ENCODE measurements around the gene HEBP2.

Gene HEBP2

DNA sequence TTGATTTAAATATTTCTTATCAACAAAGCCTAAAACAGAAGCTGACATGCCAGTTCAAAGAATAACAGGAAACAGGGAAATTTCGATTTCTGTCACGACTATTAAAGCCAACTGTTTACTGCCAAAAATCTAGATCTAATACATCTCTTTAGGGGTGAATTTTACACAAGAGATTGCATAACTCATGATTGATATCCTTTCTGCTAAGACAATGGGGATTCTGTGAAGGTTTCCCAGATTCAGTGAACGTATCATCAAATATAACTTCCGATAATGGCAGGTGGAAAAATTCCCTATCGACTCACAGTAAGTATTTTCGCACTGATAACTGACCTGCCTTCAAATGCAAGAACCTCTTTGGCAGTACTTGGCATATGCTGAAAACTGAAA is 52.4 kb downstream of the HEBP2 start:
- Histone ChIP-seq H3K36me3 (ENCODE audit: control insufficient read depth in 1 of 2, insufficient read depth in 2 of 2, low read depth in 1 of 2, low read length in 2 of 2) (peaks cover 0 to 6% of the 10 kb centered on the region in 2 experiments), H3K23ac (ENCODE audit: low read length in 2 of 2) (no peak overlapping the region), H2AFZ (ENCODE audit: low read depth, low read length) (no peak overlapping the region), H2BK5ac (ENCODE audit: low read depth, low read length, poor library complexity, severe bottlenecking) (no peak overlapping the region), H3K9me3 (ENCODE audit: control insufficient read depth, low read length) (no peaks in the 10 kb centered on the region), H3K79me1 (replicated peaks; ENCODE audit: low read length, poor library complexity, severe bottlenecking) (peaks cover 13% of the 10 kb centered on the region), H4K8ac (ENCODE audit: low read length) (no peak overlapping the region), H2BK120ac (ENCODE audit: low read depth, low read length) (no peak overlapping the region), H4K91ac (ENCODE audit: low read length) (no peak overlapping the region), H3K27ac (ENCODE audit: low read length, poor library complexity, severe bottlenecking) (peak overlapping the region; percentile 35), H3K4ac (ENCODE audit: low read depth in 1 of 2, low read length in 2 of 2) (no peak overlapping the region), H2BK15ac (ENCODE audit: low read depth, poor library complexity, severe bottlenecking) (no peak overlapping the region), H3K18ac (ENCODE audit: low read depth in 1 of 2, low read length in 2 of 2) (no peak overlapping the region), H3K4me1 (ENCODE audit: control insufficient read depth, insufficient read depth, low read depth, low read length) (peaks cover 1% of the 10 kb centered on the region), H3K4me3 (ENCODE audit: insufficient read depth in 1 of 2, low read depth in 1 of 2, low read length in 2 of 2) (no peak overlapping the region), H3K14ac (ENCODE audit: low read length in 2 of 2) (no peak overlapping the region), H2BK12ac (ENCODE audit: low read length in 2 of 2) (no peak overlapping the region), H3K4me2 (ENCODE audit: low read length, poor library complexity, severe bottlenecking) (no peak overlapping the region), H3K9ac (ENCODE audit: low read length) (no peak overlapping the region), H2AK5ac (ENCODE audit: low read length, severe bottlenecking) (no peak overlapping the region), H3K27me3 (ENCODE audit: control insufficient read depth in 1 of 2, insufficient read depth in 1 of 2, low read length in 2 of 2) (no peaks in the 10 kb centered on the region)
- DNase-seq, result no peak
- WGBS, result 96% methylated on average over 6 of the region's 6 CpGs

DNA sequence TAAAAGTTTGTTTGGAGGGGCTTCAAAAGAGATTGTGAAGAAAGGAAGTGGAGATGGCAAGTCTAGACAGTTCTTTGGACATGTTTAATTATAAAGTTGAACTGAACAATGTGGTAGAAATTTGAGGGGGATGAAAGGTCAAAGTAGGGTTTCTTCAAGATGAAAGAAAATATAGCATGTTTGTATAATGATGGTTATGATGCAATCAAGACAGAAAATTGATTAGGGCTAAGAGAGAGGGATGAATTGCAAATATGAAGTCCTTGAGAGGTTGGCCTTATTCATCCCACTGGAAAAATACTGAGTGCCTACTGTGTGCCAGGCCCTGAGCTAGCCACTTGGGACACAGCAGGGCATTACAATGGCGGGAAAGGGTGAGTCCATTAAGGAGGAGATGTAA is 57.6 kb downstream of the HEBP2 start:
- H4K91ac ChIP-seq (ENCODE audit: low read length), result no peak overlapping the region
- no peak overlapping the region for H2BK120ac ChIP-seq (ENCODE audit: low read depth, low read length)
- WGBS, result 98% methylated on average over 1 of the region's 1 CpG

GRCh38 chr6:138464085-138464484 is 60.1 kb downstream of the HEBP2 start:
- no peaks in the 10 kb centered on the region for H3K9me3 ChIP-seq (ENCODE audit: control insufficient read depth, low read length)
- H3K4me3 ChIP-seq (ENCODE audit: insufficient read depth in 1 of 2, low read depth in 1 of 2, low read length in 2 of 2), result no peak overlapping the region
- H2BK5ac ChIP-seq (ENCODE audit: low read depth, low read length, poor library complexity, severe bottlenecking), result no peak overlapping the region
- H3K36me3 ChIP-seq (ENCODE audit: control insufficient read depth in 1 of 2, insufficient read depth in 2 of 2, low read depth in 1 of 2, low read length in 2 of 2), result peaks cover 6 to 35% of the 10 kb centered on the region in 2 experiments
- DNase-seq, result no peak
- no peak overlapping the region for H4K91ac ChIP-seq (ENCODE audit: low read length)
- H3K27me3 ChIP-seq (ENCODE audit: control insufficient read depth in 1 of 2, insufficient read depth in 1 of 2, low read length in 2 of 2), result no peaks in the 10 kb centered on the region
- peak overlapping the region in 1 of 2 experiments; percentile 40 for H2BK12ac ChIP-seq (ENCODE audit: low read length in 2 of 2)
- H3K23ac ChIP-seq (ENCODE audit: low read length in 2 of 2), result peak overlapping the region in 1 of 2 experiments; percentile 56
- no peak overlapping the region for H3K4me2 ChIP-seq (ENCODE audit: low read length, poor library complexity, severe bottlenecking)
- H2BK15ac ChIP-seq (ENCODE audit: low read depth, poor library complexity, severe bottlenecking), result peak overlapping the region; percentile 29
- H3K79me1 ChIP-seq (replicated peaks; ENCODE audit: low read length, poor library complexity, severe bottlenecking), result peaks cover 24% of the 10 kb centered on the region
- H4K8ac ChIP-seq (ENCODE audit: low read length), result no peak overlapping the region
- WGBS, result 97% methylated on average over 20 of the region's 20 CpGs
- H3K18ac ChIP-seq (ENCODE audit: low read depth in 1 of 2, low read length in 2 of 2), result peak overlapping the region in 1 of 2 experiments; percentile 65
- no peak overlapping the region for H2BK120ac ChIP-seq (ENCODE audit: low read depth, low read length)
- peaks cover 10% of the 10 kb centered on the region for H3K4me1 ChIP-seq (ENCODE audit: control insufficient read depth, insufficient read depth, low read depth, low read length)
- H3K14ac ChIP-seq (ENCODE audit: low read length in 2 of 2), result peak overlapping the region in 1 of 2 experiments; percentile 62
- no peak overlapping the region for H3K4ac ChIP-seq (ENCODE audit: low read depth in 1 of 2, low read length in 2 of 2)
- H3K9ac ChIP-seq (ENCODE audit: low read length), result no peak overlapping the region
- H2AFZ ChIP-seq (ENCODE audit: low read depth, low read length), result no peak overlapping the region
- no peak overlapping the region for H2AK5ac ChIP-seq (ENCODE audit: low read length, severe bottlenecking)
- no peak overlapping the region for H3K27ac ChIP-seq (ENCODE audit: low read length, poor library complexity, severe bottlenecking)

More for the DNA sequence above, 57.6 kb downstream of the HEBP2 start:
- Histone ChIP-seq H4K8ac (ENCODE audit: low read length) (no peak overlapping the region), H2AFZ (ENCODE audit: low read depth, low read length) (no peak overlapping the region), H3K4me1 (ENCODE audit: control insufficient read depth, insufficient read depth, low read depth, low read length) (peaks cover 7% of the 10 kb centered on the region), H3K14ac (ENCODE audit: low read length in 2 of 2) (no peak overlapping the region), H3K9ac (ENCODE audit: low read length) (no peak overlapping the region), H2BK12ac (ENCODE audit: low read length in 2 of 2) (no peak overlapping the region), H3K36me3 (ENCODE audit: control insufficient read depth in 1 of 2, insufficient read depth in 2 of 2, low read depth in 1 of 2, low read length in 2 of 2) (peaks cover 6 to 30% of the 10 kb centered on the region in 2 experiments), H2BK15ac (ENCODE audit: low read depth, poor library complexity, severe bottlenecking) (no peak overlapping the region), H3K4me3 (ENCODE audit: insufficient read depth in 1 of 2, low read depth in 1 of 2, low read length in 2 of 2) (no peak overlapping the region), H3K9me3 (ENCODE audit: control insufficient read depth, low read length) (no peaks in the 10 kb centered on the region), H3K23ac (ENCODE audit: low read length in 2 of 2) (no peak overlapping the region), H2BK5ac (ENCODE audit: low read depth, low read length, poor library complexity, severe bottlenecking) (no peak overlapping the region), H3K4ac (ENCODE audit: low read depth in 1 of 2, low read length in 2 of 2) (no peak overlapping the region), H3K79me1 (replicated peaks; ENCODE audit: low read length, poor library complexity, severe bottlenecking) (peaks cover 22% of the 10 kb centered on the region), H3K18ac (ENCODE audit: low read depth in 1 of 2, low read length in 2 of 2) (no peak overlapping the region), H3K27ac (ENCODE audit: low read length, poor library complexity, severe bottlenecking) (no peak overlapping the region), H2AK5ac (ENCODE audit: low read length, severe bottlenecking) (no peak overlapping the region), H3K4me2 (ENCODE audit: low read length, poor library complexity, severe bottlenecking) (no peak overlapping the region), H3K27me3 (ENCODE audit: control insufficient read depth in 1 of 2, insufficient read depth in 1 of 2, low read length in 2 of 2) (no peaks in the 10 kb centered on the region)
- no peak for DNase-seq

DNA sequence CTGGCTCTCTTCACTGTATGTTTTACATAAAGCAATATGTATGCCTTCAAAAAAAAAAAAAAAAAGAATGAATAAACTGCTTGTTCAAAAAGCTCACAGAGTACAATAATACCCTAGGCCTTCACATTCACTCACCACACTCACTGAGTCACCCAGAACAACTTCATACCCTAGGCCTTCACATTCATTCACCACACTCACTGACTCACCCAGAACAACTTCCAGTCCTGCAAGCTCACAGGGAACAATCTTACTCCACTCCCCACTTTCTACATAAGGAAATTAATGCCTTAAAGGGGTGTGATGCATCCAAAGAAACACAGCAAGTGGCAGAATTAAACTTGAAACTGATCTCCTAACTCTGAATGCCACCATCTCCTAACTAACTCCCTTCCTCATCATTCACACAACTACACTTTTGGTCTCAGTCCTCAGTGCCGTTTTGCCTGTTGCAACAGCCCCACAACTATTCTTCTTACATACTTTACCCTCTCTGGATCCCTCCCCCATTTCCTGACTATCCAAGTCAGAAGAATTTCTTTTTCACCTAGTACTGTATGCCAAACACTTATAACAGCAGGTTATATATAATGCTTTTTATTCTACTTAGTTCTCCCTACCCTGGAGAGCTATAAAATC is 61.1 kb downstream of the HEBP2 start:
- H3K36me3 ChIP-seq (ENCODE audit: control insufficient read depth in 1 of 2, insufficient read depth in 2 of 2, low read depth in 1 of 2, low read length in 2 of 2), result peaks cover 6 to 43% of the 10 kb centered on the region in 2 experiments
- no peak overlapping the region for H2BK120ac ChIP-seq (ENCODE audit: low read depth, low read length)
- H2BK5ac ChIP-seq (ENCODE audit: low read depth, low read length, poor library complexity, severe bottlenecking), result no peak overlapping the region
- no peak overlapping the region for H4K8ac ChIP-seq (ENCODE audit: low read length)
- no peak overlapping the region for H3K4me2 ChIP-seq (ENCODE audit: low read length, poor library complexity, severe bottlenecking)
- H3K4me3 ChIP-seq (ENCODE audit: insufficient read depth in 1 of 2, low read depth in 1 of 2, low read length in 2 of 2), result peak overlapping the region in 1 of 2 experiments; percentile 8
- H4K91ac ChIP-seq (ENCODE audit: low read length), result no peak overlapping the region
- no peaks in the 10 kb centered on the region for H3K27me3 ChIP-seq (ENCODE audit: control insufficient read depth in 1 of 2, insufficient read depth in 1 of 2, low read length in 2 of 2)
- no peak overlapping the region for H2BK15ac ChIP-seq (ENCODE audit: low read depth, poor library complexity, severe bottlenecking)
- DNase-seq, result peak; percentile 96
- H3K27ac ChIP-seq (ENCODE audit: low read length, poor library complexity, severe bottlenecking), result peak overlapping the region; percentile 83
- peak overlapping the region in 1 of 2 experiments; percentile 63 for H3K18ac ChIP-seq (ENCODE audit: low read depth in 1 of 2, low read length in 2 of 2)
- H3K4me1 ChIP-seq (ENCODE audit: control insufficient read depth, insufficient read depth, low read depth, low read length), result peaks cover 13% of the 10 kb centered on the region
- H2AFZ ChIP-seq (ENCODE audit: low read depth, low read length), result no peak overlapping the region
- H3K4ac ChIP-seq (ENCODE audit: low read depth in 1 of 2, low read length in 2 of 2), result no peak overlapping the region
- peak overlapping the region; percentile 53 for H3K9ac ChIP-seq (ENCODE audit: low read length)
- 22% methylated on average over 1 of the region's 1 CpG for WGBS
- no peak overlapping the region for H3K14ac ChIP-seq (ENCODE audit: low read length in 2 of 2)
- H3K9me3 ChIP-seq (ENCODE audit: control insufficient read depth, low read length), result no peaks in the 10 kb centered on the region
- peaks cover 24% of the 10 kb centered on the region for H3K79me1 ChIP-seq (replicated peaks; ENCODE audit: low read length, poor library complexity, severe bottlenecking)
- H2AK5ac ChIP-seq (ENCODE audit: low read length, severe bottlenecking), result no peak overlapping the region
- no peak overlapping the region for H2BK12ac ChIP-seq (ENCODE audit: low read length in 2 of 2)
- H3K23ac ChIP-seq (ENCODE audit: low read length in 2 of 2), result no peak overlapping the region

All from mesenchymal stem cell (in vitro differentiated cells and primary cell).